HG03378 (cell line): ENCODE data around the gene CD38.
"Not testable (repeated sequence)": the region's sequence is repeated elsewhere in the genome, so short reads cannot be mapped to it uniquely, and the experiment has no call there.

Experiments used
- ATAC-seq: cut with Tn5 transposase; IDR thresholded peaks from one replicate; pipeline ENCODE4 v1.9.1; 2021; ENCODE audit warnings: mild to moderate bottlenecking, moderate library complexity; ENCODE audit not compliant: unreplicated experiment

CD38 gene

DNA sequence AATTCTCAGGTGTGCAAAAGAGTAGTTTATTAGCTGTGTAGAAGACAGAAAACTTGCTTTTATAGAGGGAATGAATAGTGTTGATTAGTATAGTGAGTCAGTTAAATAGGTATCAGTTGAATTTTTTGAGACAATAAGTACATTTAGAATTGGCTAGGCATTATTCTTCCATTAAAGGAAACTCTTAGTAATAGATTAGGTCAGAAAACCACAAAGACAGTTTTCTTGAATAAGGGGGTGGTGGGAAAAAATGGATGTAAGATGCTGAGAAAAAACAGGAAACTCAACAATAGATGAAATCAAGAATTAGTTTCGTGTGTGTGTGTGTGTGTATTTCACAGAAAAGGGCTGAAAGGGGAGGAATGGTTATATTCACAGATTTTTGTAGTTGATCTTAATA, 16.8 kb downstream of the CD38 start:
- no peak for ATAC-seq

- ATAC-seq: no peak
These were observed 19.2 kb downstream of the CD38 start for GRCh38 chr4:15797320-15797719.

DNA sequence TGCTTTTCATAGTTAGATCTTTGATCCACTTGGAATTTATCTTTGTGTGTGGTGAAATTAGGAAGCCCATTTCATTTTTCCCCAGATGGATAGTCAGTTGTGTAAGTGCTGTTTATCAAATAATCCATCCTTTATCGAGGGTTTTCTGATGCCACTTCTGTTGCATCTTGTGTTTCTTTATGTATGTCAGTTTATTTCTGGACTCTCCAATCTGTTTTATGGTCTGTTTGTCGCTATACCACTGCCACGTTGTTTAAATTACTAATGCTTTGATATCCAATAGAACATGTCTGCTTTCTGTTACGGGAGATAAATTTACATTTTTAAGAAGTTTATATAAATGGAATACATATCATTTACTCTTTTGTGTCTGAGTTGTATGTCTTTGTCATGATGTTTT, 21.0 kb downstream of the CD38 start:
- ATAC-seq: no peak

GRCh38 chr4:15799701-15800100, 21.6 kb downstream of the CD38 start:
- no peak for ATAC-seq

DNA sequence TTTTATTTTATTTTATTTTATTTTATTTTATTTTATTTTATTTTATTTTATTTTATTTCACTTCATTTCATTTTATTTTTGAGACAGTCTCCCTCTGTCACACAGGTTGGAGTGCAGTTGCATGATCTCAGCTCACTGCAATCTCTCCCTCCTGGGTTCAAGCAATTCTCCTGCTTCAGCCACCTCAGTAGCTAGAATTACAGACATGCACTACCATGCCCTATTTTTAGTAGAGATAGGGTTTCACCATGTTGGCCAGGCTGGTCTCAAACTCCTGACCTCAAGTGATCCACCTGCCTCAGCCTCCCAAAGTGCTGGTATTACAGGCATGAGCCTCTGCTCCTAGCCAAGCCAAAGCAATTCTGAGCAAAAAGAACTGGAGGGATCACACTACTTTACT, 24.4 kb downstream of the CD38 start:
- ATAC-seq: not testable (repeated sequence)

GRCh38 chr4:15805583-15806517, 27.7 kb downstream of the CD38 start:
- peak; percentile 47 for ATAC-seq

- ATAC-seq: peak; percentile 82
These were observed 30.9 kb downstream of the CD38 start for GRCh38 chr4:15809058-15809457.

DNA sequence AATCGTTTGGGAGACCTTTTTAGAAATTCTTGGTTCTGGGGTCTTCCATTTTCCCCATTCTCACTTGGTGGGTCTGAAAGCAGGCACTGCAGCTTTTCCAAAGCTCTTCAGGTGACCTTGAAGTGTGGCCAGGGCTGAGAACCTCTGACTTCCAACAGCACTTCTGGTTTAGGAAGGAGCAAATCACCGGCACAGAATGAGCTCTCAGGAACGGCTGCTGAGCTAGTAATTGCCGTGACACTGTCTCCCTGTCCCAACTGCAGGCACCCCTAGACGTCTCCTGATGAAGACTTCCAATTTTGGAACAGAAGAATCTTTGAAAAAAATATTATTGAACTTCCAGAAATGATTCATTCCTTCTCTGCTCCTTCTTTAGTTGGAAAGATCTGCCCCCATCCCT, 31.3 kb downstream of the CD38 start:
- no peak for ATAC-seq

DNA sequence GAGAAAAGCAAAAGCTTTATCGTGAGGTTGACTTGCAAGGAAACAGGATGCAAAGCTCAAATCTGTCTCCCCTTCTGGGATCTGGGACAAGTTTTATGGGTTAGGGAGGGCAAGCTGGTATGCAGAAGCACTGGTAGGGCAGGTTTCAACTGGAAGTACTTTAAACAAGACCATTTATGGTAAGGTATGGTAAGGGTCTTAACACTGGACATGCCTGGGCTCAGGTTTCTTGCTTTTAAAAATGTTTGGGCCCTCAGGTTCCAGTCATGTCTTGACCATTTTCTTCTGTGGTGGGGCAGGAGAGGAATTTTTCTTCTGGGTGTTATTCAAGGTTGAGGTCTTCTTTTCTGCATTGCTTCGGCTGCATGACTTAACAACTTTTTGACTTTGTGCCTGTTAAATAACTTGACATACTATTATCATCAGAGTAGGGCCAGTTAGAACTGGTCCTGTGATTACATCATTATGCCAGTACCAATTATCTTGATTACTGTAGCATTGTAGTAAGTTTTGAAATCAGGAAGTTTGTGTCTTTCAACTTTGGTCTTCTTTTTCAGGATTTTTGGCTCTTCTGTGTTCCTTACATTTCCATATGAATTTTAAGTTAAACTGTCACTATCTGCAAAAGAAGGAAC, 33.7 kb downstream of the CD38 start:
- ATAC-seq: no peak

DNA sequence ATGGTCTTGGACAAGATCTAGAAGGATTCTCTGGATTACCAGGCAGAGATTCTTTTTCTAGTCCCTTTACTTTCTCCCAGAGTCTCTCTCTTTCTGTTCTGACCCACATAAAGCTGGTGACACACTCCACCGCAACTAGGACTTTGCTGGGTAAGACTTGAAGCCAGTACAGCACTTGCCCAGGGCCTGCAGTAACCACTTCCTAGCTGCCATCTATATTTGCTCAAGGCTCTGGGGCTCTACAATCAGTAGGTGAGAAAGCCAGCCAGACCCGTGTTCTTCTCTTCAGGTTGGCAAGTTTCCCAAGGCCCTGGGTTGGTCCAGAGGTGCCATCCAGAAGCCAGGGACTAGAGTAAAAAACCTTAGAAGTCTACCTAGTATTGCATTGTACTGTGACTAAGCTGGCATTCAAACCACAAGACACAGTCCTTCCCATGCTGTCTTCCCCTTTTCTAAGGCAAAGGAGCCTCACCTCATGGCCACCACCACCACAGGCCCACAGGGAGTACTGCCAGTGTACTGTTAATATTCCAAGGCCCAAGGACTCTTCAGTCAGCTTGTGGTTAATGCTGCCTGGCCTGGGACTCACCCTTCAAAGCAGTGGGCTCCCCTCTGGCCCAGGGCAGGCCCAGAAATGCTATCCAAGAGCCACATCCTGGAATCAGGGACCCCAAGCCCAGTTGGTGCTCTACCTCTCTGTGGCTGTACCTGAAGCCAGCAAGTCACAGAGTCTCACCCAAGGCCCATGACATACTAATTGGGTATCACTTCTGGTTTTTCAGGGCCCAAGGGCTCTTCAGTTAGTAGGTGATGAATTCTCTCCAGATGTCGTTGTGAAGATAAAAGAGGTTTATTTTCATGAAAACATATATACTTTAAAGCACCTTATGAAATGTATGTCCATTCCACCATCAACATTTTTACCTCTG, 54.7 kb downstream of the CD38 start:
- peak; percentile 46 for ATAC-seq

DNA sequence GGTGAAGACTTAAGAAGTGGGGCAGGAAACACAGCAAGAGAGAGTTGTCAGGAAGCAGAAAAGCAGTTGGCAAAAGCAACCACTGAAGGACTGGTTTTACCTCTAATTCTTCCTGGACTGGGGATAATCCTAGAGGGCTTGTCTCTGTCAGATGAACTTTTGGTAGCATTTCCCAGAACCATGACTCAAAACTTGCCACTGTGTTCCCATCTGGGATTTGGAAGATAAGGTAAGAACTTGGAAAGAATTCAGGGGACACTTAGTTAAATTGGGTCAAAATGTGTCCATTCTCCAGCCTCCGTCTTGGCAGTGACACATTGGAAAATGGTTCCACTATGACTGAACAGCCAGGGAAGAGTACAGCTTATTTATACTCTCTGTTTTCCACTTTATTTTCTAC, 55.7 kb downstream of the CD38 start:
- no peak for ATAC-seq

GRCh38 chr4:15836362-15836761, 58.2 kb downstream of the CD38 start:
- peak; percentile 78 for ATAC-seq

DNA sequence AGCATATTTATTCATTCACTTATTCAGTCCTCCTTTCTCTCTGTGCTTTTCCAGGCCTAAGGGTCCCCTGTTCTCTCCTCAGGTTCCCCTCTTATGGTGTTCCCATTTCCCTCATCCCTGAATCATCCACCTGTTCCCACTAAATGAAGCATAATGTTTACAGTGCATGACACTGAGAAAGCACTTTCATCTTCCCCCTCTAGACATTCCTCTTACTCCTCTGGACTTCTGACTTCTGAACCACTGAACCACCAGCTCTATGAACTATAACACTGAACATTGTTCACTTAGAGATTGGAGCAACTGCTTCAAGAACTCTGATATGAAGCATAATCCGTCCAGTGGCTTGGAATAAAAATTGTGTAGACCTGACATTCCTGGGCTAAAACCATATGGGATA, 59.5 kb downstream of the CD38 start:
- no peak for ATAC-seq

DNA sequence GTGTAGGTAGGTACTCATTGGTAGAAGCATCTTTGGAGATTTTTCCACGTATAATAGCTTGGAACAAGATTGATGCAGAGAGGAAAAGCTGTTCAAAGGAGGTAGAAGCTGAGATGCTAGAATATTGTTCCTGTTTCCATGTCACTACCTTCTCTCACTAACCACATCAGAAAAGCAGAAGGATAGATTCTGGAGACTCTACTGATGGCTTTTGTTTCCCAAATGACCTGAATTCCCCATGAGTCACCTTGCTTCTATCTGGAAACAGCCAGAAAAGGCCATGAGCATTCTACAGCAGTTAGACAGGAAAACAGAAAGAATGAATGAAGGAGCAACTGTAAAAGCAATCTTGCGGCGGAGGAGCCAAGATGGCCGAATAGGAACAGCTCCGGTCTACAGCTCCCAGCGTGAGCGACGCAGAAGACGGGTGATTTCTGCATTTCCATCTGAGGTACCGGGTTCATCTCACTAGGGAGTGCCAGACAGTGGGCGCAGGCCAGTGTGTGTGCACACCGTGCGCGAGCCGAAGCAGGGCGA, 63.1 kb downstream of the CD38 start:
- not testable (repeated sequence) for ATAC-seq

GRCh38 chr4:15847746-15848145, 69.6 kb downstream of the CD38 start:
- ATAC-seq: no peak

DNA sequence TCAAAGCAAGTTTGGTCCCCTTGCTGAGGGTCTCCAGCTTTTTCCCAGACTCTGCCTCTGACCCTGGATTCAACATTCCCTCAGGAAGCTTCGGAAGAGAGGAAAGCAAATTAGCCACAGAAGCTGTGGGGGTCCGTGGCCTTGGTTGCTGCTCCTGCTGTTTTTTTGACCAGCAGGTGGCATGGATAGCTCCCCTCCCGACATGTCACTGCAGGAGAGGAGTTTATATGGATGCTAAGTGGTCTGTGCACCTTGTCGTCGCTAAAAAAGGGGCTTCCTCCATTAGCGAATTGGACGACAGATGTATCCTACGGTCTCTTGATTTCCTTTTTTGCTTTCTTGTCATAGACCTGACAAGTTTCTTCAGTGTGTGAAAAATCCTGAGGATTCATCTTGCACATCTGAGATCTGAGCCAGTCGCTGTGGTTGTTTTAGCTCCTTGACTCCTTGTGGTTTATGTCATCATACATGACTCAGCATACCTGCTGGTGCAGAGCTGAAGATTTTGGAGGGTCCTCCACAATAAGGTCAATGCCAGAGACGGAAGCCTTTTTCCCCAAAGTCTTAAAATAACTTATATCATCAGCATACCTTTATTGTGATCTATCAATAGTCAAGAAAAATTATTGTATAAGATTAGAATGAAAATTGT, 70.2 kb downstream of the CD38 start:
- ATAC-seq: no peak

- ATAC-seq: no peak
These were observed 73.8 kb downstream of the CD38 start for GRCh38 chr4:15851969-15852368.

DNA sequence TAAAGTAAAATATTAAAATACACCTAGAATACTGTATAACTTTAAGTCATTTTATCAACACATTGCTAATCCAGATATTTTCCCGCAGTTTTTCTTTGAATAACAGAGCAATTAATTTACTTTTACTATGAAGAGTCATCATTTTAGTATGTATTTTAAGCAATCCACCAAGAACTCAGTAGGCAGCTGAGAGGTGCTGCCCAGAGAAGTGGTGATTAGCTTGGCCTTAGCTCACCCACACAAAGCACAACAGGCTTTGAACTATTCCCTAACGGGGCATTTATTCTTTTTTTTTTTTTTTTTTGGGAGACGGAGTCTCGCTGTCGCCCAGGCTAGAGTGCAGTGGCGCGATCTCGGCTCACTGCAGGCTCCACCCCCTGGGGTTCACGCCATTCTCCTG, 74.4 kb downstream of the CD38 start:
- no peak for ATAC-seq

- no peak for ATAC-seq
These were observed 75.2 kb downstream of the CD38 start for GRCh38 chr4:15853345-15853744.

DNA sequence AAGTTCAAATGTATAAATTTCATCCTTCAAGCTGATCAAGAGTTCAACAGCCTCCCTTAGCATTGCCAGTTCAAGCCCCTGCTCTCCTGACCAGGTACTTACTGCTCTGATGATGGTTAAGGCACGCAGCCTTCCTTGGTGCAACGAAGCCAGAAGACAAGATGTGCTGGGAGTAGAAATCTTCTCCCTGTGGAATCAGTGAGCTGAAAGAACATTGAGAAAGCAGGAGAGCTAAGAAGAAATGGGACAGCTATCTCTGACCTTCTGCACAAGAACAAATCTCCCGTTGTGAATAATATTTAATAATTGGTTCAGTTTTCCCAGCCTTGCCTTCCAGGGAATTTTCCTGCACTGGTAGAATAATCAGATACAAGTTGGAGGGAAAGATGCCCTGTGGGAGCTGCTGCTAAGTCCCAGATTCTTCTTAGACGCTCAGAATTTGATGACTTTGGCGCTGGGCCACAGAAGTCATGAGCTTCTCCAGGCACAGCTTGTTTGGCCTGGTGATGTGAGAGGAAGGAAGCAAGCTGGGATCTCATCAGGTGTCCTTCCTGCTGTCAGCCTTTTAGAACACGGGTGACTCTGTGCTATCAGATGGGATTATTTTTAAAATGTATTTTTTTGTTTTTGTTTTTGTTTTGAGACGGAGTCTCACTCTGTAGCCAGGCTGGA, 77.8 kb downstream of the CD38 start:
- ATAC-seq: no peak
